Stimulated activated CD8-positive, alpha-beta memory T cell treated with anti-CD3 and anti-CD28 coated beads, Interleukin-15, amount 100 ng/mL, for 24 hours (primary cell): Measurements from ENCODE around the gene TOR2A.

Source experiments
- DNase-seq: peaks from one replicate; pipeline ENCODE4 v3.0.0-alpha.2; 2020; ENCODE audit warnings: low read depth

Gene TOR2A

DNA sequence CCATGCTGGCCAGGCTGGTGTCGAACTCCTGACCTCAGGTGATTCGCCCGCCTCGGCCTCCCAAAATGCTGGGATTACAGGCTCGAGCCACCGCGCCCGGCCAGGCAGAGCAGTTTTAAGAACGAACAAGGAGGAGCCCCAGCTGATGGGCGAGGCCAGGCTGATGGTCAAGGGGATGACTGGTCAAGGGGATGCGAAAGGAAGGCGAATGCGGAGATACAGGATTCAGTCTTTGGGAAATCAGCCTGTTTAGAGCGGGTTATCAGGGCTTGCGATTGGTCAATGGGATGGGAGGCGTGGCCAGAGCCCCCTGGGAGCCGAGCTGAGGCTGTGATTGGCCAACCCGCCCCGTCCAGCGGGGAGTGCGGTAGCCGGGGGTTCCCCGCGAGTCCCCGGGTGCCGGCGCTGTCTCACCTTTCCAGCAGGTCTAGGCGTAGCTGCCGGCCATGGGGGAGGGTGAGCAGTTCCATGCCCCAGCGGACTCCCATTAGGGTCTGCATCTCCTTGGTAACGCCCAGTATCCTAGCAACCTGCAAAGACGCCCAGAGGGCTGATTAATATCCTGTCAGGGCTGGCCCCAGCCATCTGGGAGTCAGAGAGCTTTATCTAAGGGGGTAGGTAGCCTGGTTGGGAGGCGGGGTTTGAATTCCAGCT is 7.5 kb upstream of the TOR2A start:
- DNase-seq = no peak

DNA sequence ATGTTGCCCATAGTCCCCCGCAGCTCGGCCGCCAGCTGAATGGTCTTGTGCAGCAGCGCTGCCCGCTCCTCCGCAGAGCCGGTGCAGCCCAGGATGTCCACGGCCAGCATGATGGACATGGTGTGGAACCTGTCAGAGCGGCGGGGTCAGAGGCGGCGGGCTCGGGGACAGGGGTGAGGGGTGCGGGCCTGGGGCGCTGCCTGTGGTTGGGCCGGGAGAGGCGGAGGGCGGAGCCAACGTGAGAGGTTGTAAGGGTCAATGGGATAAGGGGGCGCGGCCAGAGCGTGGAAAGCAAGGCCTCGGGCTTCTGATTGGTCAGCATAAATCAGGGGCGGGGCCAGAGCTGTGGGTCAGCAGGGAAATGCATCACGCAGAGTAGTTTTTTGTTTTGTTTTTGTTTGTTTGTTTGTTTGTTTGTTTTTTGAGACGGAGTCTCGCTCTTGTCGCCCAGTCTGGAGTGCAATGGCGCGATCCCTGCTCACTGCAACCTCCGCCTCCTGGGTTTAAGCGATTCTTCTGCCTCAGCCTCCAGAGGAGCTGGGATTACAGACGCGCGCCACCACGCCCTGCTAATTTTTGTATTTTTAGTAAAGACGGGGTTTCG is 6.8 kb upstream of the TOR2A start:
- no peak for DNase-seq

DNA sequence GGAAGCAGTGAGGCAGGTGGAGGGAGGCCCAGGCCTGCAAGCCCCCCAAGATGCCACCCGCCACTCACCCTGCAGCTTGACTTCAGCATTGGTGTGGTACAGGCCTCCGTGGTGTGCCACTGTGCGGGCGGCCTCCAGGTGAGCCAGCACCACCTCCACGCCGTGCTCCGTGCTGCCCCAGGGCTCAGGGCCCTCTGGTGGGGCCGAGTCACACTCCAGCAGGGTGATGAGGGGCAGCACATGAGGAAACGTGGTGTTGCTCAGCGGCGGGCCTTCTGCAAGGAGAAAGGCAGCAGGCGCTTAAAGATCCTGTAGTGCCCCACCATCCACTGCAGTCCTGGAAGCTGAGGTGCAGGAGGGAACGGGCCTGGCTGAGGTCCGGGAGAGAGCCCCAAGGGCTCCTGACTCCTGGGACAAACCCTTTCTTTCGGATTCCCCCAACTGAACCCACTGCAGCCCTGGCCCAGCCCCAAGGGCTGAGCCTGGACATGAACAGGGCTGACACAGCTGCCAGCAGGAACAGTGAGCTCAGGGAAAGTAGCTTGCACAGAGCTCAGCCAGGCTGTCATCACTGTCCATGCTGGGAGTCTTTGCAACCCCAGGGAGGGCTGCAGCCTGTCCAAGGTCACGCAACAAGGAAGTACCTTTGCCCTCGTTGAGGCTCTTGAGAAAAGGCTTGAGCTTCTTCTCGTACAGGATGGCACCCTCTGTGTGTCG is 4.7 kb upstream of the TOR2A start:
- DNase-seq = no peak

DNA sequence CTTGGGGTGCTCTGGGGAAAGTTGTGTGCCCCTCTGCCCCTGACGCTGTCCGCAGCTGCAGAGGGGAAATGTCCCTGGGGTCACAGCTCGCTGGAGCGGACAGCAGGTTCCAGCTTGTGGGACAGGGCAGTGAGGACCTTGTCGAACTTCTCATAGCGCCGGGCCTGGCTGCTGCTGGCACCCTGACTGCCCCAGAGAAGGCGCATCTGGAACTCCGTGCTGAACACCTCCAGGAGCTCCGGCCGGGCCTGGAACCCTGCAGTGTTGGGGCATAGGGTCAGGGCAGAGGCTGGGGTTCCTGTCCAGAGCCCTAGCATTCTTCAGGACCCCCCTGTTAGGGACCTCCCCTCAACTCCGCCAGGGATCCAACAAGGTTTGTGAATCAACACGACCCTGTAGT is 3.6 kb upstream of the TOR2A start:
- no peak for DNase-seq

DNA sequence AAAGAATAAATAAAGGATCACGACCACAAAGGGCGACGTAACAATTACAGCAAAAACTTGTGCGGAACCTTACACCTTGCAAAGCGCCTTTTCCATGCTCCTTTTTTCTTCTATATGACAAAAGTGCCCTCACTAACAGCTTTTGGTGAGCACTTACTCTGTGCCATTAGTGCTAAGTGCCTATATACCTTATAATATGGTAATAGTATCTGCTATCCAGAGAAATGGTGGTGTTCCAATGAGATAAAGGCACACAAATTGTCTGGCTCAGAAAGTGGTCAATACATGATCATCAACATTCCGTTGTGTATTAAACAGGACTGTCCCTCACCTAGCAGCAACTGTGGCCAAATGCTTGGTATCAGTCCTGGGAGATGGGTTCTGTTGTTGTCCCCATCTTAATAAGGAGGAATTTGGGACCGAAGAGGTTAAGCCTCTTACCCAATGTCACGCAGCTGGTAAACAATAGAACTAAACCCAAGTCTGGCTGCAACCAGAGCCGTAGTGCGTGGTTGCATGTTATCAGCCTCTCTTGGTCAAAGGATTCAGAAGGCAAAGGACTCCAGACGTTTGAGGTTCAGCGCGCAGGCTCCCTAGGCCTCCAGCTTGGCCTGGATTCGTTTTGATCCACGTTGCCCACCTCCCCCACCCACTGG is 564 bp upstream of the TOR2A start:
- no peak for DNase-seq

DNA sequence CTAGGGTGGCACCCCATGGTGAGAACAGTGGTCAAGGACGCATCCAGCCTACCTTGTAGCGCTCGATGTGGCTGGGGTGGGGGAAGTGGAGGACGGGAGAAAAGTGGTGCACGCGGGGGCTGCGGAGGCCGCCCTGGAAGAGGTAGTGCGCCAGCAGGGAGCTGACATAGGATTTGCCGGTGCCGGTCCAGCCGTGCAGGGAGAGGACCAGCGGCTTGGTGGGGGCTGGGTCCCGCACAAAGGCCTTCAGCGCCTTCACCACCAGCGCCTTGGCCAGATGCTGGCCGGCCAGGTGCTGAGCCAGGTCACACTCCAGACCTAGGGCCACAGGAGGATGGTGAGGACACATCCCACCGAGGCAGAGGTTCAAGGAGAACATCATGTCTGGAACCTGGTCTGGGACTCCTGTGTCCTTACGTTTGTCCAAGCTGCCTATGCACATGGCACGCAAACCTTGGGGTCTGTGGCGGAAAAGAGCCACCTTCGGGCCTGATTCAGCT is 797 bp downstream of the TOR2A start:
- no peak for DNase-seq

DNA sequence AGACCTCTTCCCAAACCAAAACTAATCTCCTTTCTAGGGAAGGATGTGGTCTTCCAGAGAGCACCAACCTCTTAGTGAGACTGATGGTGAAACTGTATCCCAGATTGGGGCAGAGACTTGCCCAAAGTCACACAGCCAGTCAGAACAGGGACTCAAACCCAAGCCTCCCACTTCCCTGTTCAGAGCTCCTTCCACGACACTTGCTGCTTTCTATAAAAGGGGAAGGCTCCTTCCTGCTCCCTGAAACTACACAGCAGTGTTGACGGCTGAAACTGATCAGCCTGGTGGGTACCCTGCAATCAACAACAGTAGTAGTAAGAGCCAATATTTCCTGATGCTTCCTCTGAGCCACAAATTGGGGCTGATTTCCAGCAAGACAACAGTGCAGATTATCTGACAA is 1.5 kb downstream of the TOR2A start:
- DNase-seq = no peak

DNA sequence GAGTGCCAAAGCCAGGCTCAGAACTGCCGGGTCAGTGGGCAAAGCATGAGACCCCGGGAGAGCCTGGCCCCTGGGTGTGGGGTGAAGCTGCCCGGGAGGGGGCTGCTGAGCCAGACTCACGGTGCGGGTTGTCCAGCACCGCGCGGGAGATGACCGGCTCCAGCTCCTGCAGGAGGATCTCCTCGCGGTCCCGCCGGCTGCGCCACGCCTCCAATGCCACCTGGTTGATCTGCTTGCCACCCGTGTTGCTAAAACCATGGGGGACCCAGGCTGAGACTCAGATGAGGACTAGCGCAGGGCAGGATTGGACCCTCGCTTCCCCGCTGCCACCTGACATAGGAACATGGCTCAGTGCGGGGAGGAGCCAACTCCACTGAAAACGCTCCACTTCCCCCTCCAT is 2.6 kb downstream of the TOR2A start:
- no peak for DNase-seq

DNA sequence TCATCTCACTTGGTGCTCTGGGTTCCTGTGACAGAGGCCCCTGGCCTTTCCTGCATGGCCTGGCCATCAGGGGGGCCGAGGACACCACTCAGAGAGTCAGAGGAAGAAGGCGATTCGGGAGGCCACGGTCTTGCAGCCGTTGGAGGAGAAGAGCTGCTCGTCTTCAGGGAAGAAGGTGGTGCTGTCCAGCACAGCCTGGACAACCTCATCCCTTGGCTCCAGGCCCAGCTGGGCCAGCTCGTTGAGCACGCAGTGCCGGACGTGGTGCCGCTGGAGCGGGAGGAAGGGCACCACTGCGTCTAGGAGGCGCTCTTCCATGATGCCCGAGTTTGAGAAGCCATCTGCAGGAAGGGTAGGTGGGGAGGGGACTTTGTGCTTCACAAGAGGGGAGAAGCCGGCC is 3.2 kb downstream of the TOR2A start:
- DNase-seq = no peak

DNA sequence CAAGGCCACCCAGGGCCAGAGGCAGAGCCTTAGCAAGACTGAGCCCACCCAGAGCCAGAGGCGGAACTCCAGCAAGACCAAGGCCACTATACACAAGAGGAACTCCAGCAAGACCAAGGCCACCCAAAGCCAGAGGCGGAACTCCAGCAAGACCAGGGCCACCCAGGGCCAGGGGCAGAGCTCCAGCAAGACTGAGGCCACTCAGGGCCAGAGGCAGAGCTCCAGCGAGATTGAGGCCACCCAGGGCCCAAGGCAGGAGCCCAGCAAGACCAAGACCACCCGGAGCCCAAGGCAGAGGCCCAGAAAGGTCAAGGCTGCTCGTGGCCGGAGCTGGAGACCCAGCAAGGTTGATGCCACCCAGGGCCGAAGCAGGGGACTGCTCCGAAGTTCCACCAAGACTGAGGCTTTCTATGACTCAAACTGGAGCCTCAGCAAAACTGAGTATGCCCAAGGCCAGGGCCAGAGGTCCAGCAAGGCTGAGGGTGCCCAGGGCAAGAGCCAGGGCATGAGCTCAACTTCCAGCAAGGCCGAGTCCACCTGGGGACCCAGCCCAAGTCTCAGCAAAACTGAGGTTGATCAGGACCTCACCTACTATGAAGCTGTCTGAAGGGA is 4.2 kb downstream of the TOR2A start:
- no peak for DNase-seq

DNA sequence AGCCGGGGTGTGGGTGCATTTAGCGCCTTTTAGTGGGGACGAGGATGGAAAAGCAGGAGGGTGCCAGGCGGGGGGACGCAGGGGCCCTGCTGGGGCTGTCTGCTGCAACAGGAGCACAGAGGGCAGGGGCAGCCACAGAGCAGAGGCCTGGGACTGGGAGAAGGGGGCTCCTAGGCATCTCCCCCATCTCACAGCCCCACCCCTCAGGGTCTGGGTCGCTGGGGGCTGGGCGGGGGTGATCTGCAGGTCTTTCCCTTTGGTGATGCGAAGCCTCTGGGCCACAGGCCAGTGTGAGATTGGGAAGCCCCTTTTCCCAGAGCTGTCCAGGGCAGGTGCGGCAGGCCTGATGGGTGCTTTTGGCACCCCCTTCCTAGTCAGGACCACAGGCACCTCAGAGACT is 4.8 kb downstream of the TOR2A start:
- no peak for DNase-seq

DNA sequence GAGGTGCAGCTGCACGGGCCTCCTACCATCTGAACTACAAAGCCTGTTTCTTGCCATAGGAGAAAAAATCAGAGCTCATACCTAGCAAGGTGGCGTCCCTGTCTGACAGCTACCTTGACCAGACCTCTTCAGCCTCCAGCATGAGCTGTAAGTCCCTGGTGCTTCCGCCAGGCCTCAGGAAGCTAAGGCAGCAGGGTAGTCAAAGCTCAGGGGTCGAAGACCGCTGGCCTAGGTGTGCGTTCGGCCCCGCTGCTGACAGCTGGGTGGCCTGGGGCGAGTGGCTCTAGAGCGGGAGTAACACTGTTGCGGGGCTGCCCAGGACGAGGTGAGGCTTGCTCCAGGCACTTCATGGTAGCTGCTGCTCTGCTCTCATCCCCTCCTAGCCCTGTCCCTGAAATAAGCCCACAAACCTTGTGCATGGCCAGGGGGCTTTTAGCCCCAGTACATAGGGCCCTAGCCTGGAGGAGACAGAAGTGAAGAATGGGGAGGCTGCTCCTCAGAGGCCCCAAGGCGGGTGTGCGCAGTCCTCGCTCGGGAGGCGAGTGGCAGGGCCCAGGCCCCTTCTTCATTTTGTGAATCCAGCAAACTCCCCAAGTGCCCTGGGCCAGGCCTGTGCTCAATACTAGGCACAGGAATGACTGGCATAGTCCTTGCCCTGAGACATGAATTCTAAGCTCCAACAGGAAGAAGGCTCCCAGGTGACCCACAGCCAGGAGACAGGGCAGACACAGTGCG is 5.4 kb downstream of the TOR2A start:
- DNase-seq = no peak

DNA sequence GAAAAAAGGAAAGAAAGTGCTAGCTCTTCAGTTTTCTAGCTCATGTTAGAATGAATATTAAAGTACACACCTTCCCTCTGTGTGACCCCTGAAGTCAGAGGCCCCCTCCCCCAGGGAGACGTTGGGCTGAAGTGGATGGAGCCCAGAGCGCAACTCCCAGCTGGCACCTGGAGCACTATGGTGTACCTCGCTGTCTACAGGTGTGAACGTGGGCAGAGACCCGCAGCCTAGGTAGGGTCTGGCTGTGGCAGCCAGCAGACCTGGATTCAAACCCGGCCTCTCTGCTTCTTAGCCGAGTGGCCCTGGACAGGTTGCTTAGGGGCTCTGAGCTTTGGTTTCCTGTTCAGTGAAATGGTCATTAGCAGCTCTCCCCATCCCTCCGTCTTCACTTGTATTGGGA is 6.3 kb downstream of the TOR2A start:
- DNase-seq = no peak

DNA sequence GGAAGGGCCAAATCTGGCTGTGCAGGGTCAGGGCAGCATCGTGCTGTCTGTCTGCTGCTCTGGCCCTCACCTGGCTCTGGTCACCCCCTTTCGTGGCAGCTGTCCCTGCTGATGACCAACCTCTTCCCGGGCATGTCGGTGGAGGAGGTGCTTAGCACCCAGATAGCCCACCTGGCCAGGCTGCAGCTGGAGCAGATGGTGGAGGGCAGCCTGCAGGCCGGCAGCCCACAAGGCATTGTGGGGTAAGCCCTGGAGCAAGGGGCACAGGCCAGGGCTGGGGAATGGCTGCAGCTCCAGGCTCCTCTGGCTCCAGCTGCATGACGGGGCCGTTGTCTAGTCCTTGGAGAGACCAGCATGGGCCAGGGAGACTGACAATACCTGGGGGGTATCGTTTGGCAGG is 8.2 kb downstream of the TOR2A start:
- no peak for DNase-seq

DNA sequence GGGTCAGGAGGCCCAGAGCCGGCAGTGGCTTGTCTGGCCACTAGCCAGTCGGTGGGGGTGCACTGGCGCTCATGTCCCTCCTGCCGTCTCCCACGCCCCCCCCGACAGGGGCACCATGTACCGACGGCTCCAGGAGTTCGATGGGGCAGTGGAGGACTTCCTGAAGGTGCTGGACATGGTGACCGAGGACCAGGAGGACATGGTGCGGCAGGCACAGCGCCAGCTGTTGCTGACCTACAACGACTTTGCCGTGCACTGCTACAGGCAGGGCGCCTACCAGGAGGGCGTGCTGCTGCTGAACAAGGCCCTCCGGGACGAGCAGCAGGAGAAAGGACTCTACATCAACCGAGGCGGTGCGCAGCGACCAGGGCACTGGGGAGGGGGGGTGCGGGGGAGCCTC is 11.1 kb downstream of the TOR2A start:
- no peak for DNase-seq

DNA sequence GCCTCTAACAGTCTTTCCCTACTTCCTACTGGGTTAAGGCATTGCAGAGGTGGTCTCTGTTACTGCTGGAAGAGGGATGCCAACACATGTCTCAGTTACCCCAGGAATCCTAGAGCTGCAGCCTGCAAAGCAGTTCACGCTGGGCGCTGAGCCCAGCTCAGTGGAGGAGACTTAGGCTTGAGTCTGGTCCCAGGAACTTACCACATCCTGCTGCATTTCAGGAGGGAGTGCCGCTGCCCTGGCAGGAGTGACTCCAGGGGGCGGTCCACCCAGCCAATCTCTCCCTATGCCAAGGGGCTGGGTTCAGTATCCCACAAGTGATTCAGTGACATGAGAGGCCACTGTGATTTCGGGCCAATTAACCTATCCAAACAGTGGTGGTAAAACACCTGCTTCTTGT is 11.7 kb downstream of the TOR2A start:
- DNase-seq = no peak

DNA sequence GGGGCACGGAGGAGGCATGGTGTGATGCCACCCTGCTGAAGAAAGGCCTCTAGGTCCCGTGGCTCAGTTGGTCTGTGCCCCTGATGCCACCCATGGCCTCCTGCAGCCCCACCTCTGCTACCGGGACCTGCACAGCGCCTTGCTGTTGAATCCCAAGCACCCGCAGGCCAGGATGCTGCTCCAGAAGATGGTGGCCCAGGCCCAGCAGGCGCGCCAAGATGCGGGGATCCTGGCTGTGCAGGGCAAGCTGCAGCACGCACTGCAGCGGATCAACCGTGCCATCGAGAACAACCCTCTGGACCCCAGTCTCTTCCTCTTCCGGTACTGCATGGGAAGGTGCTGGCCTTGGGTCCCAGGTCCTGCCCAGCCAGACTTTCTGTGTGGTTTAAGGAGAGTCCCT is 12.1 kb downstream of the TOR2A start:
- DNase-seq = no peak

DNA sequence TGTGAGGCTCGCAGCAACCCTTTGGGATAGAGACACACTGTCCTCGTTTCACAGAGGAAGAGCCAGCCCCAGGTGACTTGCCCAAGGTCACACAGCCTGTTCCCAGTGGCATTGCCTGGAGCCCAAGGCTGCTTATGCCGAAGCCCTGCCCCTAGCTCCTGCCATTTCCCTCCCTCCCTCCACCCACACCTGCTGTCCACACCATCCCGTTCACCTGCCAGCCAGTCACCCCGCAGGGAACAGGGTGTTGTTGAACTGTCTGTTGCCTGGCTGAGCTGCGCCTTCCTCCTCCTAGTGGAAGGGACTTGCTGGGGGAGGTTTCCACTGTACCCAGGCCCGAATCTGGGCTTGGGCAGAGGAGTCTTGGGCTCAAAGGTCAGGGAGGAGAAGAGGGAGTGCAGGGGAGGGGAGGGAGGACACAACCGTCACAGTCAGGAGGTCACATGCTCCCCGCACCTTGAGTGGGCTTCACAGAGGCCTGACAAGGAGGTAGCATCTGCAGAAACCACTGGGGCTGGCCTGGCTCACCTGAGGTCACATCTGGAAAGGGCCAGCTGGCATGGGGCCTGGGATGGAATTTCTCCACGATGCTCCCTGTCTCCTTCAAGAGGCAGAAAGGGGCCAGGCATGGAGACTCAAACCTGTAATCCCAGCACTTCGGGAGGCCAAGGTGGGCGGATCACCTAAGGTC is 12.9 kb downstream of the TOR2A start:
- no peak for DNase-seq

DNA sequence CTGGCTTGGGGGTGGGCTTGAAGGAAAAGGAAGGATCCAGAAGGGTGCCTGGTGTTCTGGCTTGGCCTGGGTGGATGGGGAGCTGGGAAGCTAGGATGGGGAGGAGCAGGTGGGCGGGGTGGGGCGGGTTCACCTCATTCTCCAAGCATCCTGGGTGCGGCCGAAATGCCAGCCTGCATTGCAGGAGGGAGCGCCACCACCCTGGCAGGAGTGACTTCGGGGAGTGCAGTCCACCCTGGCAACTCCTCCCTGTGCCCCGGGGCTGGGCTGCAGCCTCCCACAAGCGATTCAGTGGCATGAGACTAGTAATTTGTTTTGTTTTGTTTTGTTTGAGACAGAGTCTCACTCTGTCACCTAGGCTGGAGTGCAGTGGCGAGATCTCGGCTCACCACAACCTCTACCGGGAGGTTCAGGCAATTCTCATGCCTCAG is 13.7 kb downstream of the TOR2A start:
- no peak for DNase-seq

DNA sequence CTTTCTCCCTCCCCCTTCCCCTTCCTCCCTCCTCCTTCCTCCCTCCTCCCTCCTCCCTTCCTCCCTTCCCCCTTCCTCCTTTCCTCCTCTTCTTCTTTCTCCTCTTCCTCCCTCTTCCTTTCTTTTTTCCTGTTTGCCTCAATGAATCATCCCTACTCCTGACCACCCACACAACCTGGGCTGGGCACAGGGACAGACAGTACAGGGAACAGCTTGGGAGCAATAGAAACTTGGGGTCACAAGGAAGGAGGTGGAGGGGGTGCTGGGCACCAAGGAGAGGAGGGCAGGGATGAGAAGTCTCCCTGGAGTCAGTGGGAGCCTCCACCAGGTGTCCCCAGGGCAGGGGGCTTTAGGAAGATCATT is 14.2 kb downstream of the TOR2A start:
- no peak for DNase-seq
